DND-41 (cell line): ENCODE measurements around the gene SLC6A11.

Experiments used
- CTCF ChIP-seq: IDR thresholded peaks from 2 replicates; pipeline ENCODE4 v1.5.1; 2012; ENCODE audit warnings: borderline replicate concordance, low read length, moderate library complexity, mild to moderate bottlenecking; ENCODE audit not compliant: poor library complexity, severe bottlenecking; ENCODE audit errors: extremely low read depth
- EZH2 ChIP-seq: IDR thresholded peaks from 3 replicates; pipeline ENCODE4 v1.6.1; 2012; ENCODE audit warnings: borderline replicate concordance, low read depth, mild to moderate bottlenecking, moderate library complexity, low read length, inconsistent platforms; ENCODE audit not compliant: severe bottlenecking

- TF ChIP-seq CTCF (no peak), EZH2 (no peak)
Measured at GRCh38 chr3:10775828-10776227, 40.2 kb upstream of the SLC6A11 start.
